Pancreas (tissue), 10 donors: ENCODE data around the gene CREB3L4. TPM values are rescaled to one million over a fixed set of nuclear protein-coding genes. Genes with fewer than 3 reads are reported as not detected.

Source experiments
- ATAC-seq, 4 donors: fragments of 200-7000 bp; cut with Tn5 transposase; one replicate each; pipeline versions ENCODE4 v1.8.0 to v1.9.1; 2020; ENCODE audit warnings: mild to moderate bottlenecking in 4 of 4, moderate library complexity in 4 of 4
- DNase-seq, 6 donors: peaks; one replicate each; pipeline ENCODE4 v3.0.0-alpha.2; 2020
- FAIRE-seq: peaks from 2 replicates; lab custom pipeline; 2012; peaks lifted over from hg19 to GRCh38; lab: Jason Lieb, UNC
- H3K27ac ChIP-seq, 4 donors: fragments of 200-600 bp; sonication (generic); 1 replicate in 3 of 4; 2 replicates in 1 of 4; pipeline versions ENCODE4 v1.5.0 to v1.8.0; 2020
- H3K27me3 ChIP-seq, 4 donors: fragments of 200-600 bp; one replicate each; pipeline ENCODE4 v1.8.0; 2021
- H3K36me3 ChIP-seq, 3 donors: fragments of 200-600 bp; sonication (generic) in 1 of 3; one replicate each; pipeline versions ENCODE4 v1.5.0 to v1.8.0; 2020 to 2021
- H3K4me1 ChIP-seq, 3 donors: fragments of 200-600 bp; one replicate each; pipeline ENCODE4 v1.8.0; 2021
- H3K4me3 ChIP-seq, 4 donors: fragments of 200-600 bp; sonication (generic) in 2 of 4; one replicate each; pipeline versions ENCODE4 v1.5.0 to v1.8.0; 2020 to 2021
- H3K9me3 ChIP-seq, 4 donors: fragments of 200-600 bp; one replicate each; pipeline ENCODE4 v1.8.0; 2021
- CTCF ChIP-seq, 4 donors: fragments of 200-600 bp; sonication (generic) in 3 of 4; IDR thresholded peaks; one replicate each; pipeline versions ENCODE4 v1.5.0 to v1.8.0; 2021; ENCODE audit warnings: antibody characterized with exemption in 4 of 4
- WGBS, 2 donors: extraction: QIAGEN DNeasy Blood & Tissue Kit; methylation state at CpG; one replicate each; pipeline ENCODE4 v1.1.7; 2013; 5-methylcytosine and 5-hydroxymethylcytosine counted together
- intact Hi-C, 3 donors: fragments of 100-400 bp; cut with DNase I; formaldehyde crosslinking; loops; one replicate each; pipeline versions ENCODE4 v1.11.1 to v1.14.2; 2022
- polyA plus RNA-seq, 2 donors: library from polyadenylated mRNA; stranded (reverse); fragments of 200-250 nt; gene quantifications; one replicate each; pipeline ENCODE4 v1.2.3, GENCODE V29; 2013
- total RNA-seq, 6 donors: library from RNA; stranded (reverse); fragmentation: NEBNext Ultra II Directional in 4 of 6; extraction: Animal tissue kit (Norgen Biotek cat#: 25700) in 4 of 6; gene quantifications; one replicate each; pipeline versions ENCODE4 v1.2.1 to v1.2.4, GENCODE V29; 2021 to 2023
- donor health status: healthy with polysubstance abuse.
- donor health status: DM: no; HTN: no; CAD: no; lungs with moderate emphysema.
- donor health status: DM: no; HTN: no; CAD: no.
- donor health status: control.
- donor health status: control.
- donor health status: Bipolar disorder and iron deficiency.
- donor health status: DM: yes; HTN: yes; CAD: no.
- donor health status: DM: no; HTN: no; CAD: no.
- donor health status: DM: no; HTN: no; CAD: no.
- donor health status: DM: yes; HTN: yes; CAD: no.

The CREB3L4 gene
- total and polyA plus RNA-seq, 8 donors = 6.5 to 19.6 (median 9.6) TPM

- Histone ChIP-seq H3K36me3 (no peaks in the 10 kb centered on the region), H3K27ac (peak overlapping the region; percentile 82 to 94 (median 88)), H3K4me1 (peaks cover 0 to 22% (median 5%) of the 10 kb centered on the region in 3 donors), H3K27me3 (no peaks in the 10 kb centered on the region), H3K9me3 (no peaks in the 10 kb centered on the region), H3K4me3 (peak overlapping the region; percentile 29 to 47 (median 42))
- peak; percentile 26 to 42 (median 34) for ATAC-seq
- 1 to 2% methylated on average over 8 of the region's 8 CpGs for WGBS, 2 donors
- TF ChIP-seq CTCF (IDR thresholded peaks at IDR 0.05) = no peak
- intact Hi-C loops = no loop called here
- FAIRE-seq = no peak
- peak; percentile 73 to 86 (median 80) for DNase-seq
These were observed 280 bp downstream of the CREB3L4 start for GRCh38 chr1:153968000-153968363.

GRCh38 chr1:153968408-153968807, 706 bp downstream of the CREB3L4 start:
- WGBS, 2 donors = 3% methylated on average over 13 of the region's 13 CpGs
- Histone ChIP-seq H3K4me3 (peak overlapping the region in 3 of 4 donors; percentile 41 to 47 (median 42)), H3K9me3 (no peaks in the 10 kb centered on the region), H3K27ac (peak overlapping the region in 3 of 4 donors; percentile 82 to 94 (median 85)), H3K36me3 (peaks cover 0 to under 1% (median 0%) of the 10 kb centered on the region in 3 donors), H3K27me3 (no peaks in the 10 kb centered on the region), H3K4me1 (peaks cover 0 to 22% (median 5%) of the 10 kb centered on the region in 3 donors)
- ATAC-seq (no peak), DNase-seq (peak in 1 of 6 donors; percentile 69), FAIRE-seq (no peak)
- TF ChIP-seq CTCF (IDR thresholded peaks at IDR 0.05) = no peak
- intact Hi-C loops = no loop called here

- H3K9me3 ChIP-seq = no peaks in the 10 kb centered on the region
- no peak for FAIRE-seq
These were observed 1.3 kb downstream of the CREB3L4 start for GRCh38 chr1:153968972-153969371.

GRCh38 chr1:153970346-153970745, 2.6 kb downstream of the CREB3L4 start:
- H3K27ac ChIP-seq = no peak overlapping the region
- peaks cover 0 to 14% (median 0%) of the 10 kb centered on the region in 3 donors for H3K4me1 ChIP-seq
- DNase-seq = peak in 1 of 6 donors; percentile 12
- H3K36me3 ChIP-seq = peaks cover 5 to 19% (median 16%) of the 10 kb centered on the region in 3 donors
- H3K9me3 ChIP-seq = no peaks in the 10 kb centered on the region
- H3K27me3 ChIP-seq = no peaks in the 10 kb centered on the region
- H3K4me3 ChIP-seq = no peak overlapping the region
- no peak for ATAC-seq
- intact Hi-C loops = no loop called here
- TF ChIP-seq CTCF (IDR thresholded peaks at IDR 0.05) = no peak
- FAIRE-seq = no peak
- 47 to 55% methylated on average over 2 of the region's 2 CpGs for WGBS, 2 donors

More at GRCh38 chr1:153968972-153969371, 1.3 kb downstream of the CREB3L4 start:
- Histone ChIP-seq H3K4me3 (peak overlapping the region in 1 of 4 donors; percentile 47), H3K36me3 (peaks cover 0 to 6% (median 5%) of the 10 kb centered on the region in 3 donors), H3K4me1 (peaks cover 0 to 22% (median 5%) of the 10 kb centered on the region in 3 donors), H3K27me3 (no peaks in the 10 kb centered on the region), H3K27ac (peak overlapping the region in 1 of 4 donors; percentile 82)
- WGBS, 2 donors = 88 to 89% methylated on average over 2 of the region's 2 CpGs
- TF ChIP-seq CTCF (IDR thresholded peaks at IDR 0.05) = no peak
- intact Hi-C loops = no loop called here
- DNase-seq (peak in 1 of 6 donors; percentile 36), ATAC-seq (no peak)

- 90 to 93% methylated on average over 3 of the region's 3 CpGs for WGBS, 2 donors
- no peak for ATAC-seq
- no peak for FAIRE-seq
- intact Hi-C loops = no loop called here
- peaks cover 0 to 14% (median 0%) of the 10 kb centered on the region in 3 donors for H3K4me1 ChIP-seq
- no peaks in the 10 kb centered on the region for H3K27me3 ChIP-seq
- DNase-seq = no peak
- peaks cover 5 to 21% (median 21%) of the 10 kb centered on the region in 3 donors for H3K36me3 ChIP-seq
- H3K27ac ChIP-seq = no peak overlapping the region
- no peak overlapping the region for H3K4me3 ChIP-seq
- no peaks in the 10 kb centered on the region for H3K9me3 ChIP-seq
- no peak for TF ChIP-seq CTCF (IDR thresholded peaks at IDR 0.05)
These were observed 5.4 kb downstream of the CREB3L4 start for GRCh38 chr1:153973071-153973470.
